ENCODE measurements around the gene THUMPD3. TPM values are rescaled to one million over a fixed set of nuclear protein-coding genes. Genes with fewer than 3 reads are reported as not detected.

The THUMPD3 gene
- total and polyA plus RNA-seq, 2 of the 4 experiments (the other 2 are of a cell fraction) = 28.2 to 43.9 TPM

DNA sequence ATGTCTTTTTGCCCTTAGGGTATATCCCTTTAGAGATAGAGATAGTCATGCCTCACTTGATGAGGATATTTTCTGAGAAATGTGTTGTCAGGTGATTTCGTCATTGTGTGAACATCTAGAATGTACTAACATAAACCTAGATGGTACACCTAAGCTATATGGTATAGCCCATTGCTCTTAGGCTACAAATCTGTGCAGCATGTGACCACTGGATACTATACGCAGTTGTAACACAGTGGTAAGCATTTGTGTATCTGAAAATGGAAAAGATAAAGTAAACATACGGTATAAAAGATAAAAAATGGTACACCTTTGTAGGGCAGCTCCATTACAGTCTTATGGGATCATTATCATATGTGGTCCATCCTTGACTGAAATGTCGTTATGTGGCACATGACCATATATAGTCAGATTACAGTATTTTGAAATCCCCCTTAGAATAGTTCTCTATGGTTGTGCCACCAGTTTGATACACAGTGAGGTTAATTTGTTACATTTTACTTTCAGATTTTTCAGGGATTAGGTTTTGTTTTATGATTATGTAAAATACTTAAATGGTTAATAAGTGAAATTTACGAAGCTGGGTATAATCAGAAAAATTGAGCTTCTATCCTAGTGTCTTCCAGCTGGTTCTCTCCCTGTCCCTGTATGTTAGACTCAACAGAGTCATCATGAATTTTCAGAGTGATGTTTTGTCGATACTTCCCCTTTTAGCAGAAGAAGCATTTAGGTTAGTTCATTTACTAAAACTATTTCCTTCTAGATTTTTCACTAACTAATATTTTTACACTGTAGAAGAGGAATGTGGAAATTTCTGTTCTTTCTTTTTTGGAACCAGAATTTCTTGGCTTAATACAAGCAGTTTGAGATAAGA is 47.4 kb downstream of the THUMPD3 start:
- 67 to 100% methylated on average over 1 of the region's 6 CpGs for WGBS, 2 experiments (ENCODE audit: extremely low coverage in 2 of 2, insufficient read length in 1 of 2)
- Histone ChIP-seq H4K20me1 (ENCODE audit: insufficient read depth, low read length) (peaks cover 99% of the 10 kb centered on the region), H3K9me3 (ENCODE audit: control insufficient read depth, insufficient read depth, low read length) (no peaks in the 10 kb centered on the region)

More for the DNA sequence above, 47.4 kb downstream of the THUMPD3 start:
- Histone ChIP-seq H3K27me3 (ENCODE audit: control insufficient read depth, insufficient read depth, low read length) (no peaks in the 10 kb centered on the region), H2BK15ac (ENCODE audit: low read depth, low read length) (no peak overlapping the region), H3K4me1 (ENCODE audit: control insufficient read depth, insufficient read depth, low read length) (no peaks in the 10 kb centered on the region), H3K27ac (ENCODE audit: insufficient read depth, low read length) (no peak overlapping the region), H3K36me3 (ENCODE audit: control insufficient read depth, insufficient read depth, low read length) (no peaks in the 10 kb centered on the region), H2BK20ac (ENCODE audit: low read depth, low read length) (no peak overlapping the region), H3K4me3 (ENCODE audit: insufficient read depth, low read depth, low read length) (no peak overlapping the region), H3K18ac (ENCODE audit: low read depth, low read length) (no peak overlapping the region), H2AFZ (replicated peaks; ENCODE audit: low read length, poor library complexity) (no peak overlapping the region), H4K5ac (ENCODE audit: low read depth, low read length) (no peak overlapping the region), H3K56ac (ENCODE audit: extremely low read depth, insufficient read depth, low read length) (no peak overlapping the region), H4K8ac (ENCODE audit: low read depth in 2 of 2, low read length in 2 of 2) (no peak overlapping the region), H4K91ac (ENCODE audit: insufficient read depth, low read depth, low read length) (no peak overlapping the region), H3K4ac (ENCODE audit: low read depth, low read length) (no peak overlapping the region), H3K14ac (replicated peaks; ENCODE audit: low read depth, low read length) (no peak overlapping the region), H3K9me1 (ENCODE audit: insufficient read depth, low read length) (peaks cover 11% of the 10 kb centered on the region; the same call in 1 of the 2 replicates), H2BK5ac (ENCODE audit: low read depth, low read length, poor library complexity, severe bottlenecking) (no peak overlapping the region), H2AK9ac (replicated peaks; ENCODE audit: low read depth, low read length, poor library complexity) (no peak overlapping the region), H3K4me2 (ENCODE audit: low read depth, low read length) (no peak overlapping the region), H3K23ac (ENCODE audit: low read depth, low read length) (no peak overlapping the region), H2AK5ac (ENCODE audit: low read depth, low read length) (no peak overlapping the region), H3K79me1 (ENCODE audit: low read depth in 1 of 2, low read length in 2 of 2) (peaks cover 0 to 19% of the 10 kb centered on the region in 2 experiments; a peak in 2 of 4 replicates), H2BK120ac (ENCODE audit: low read depth, low read length) (no peak overlapping the region), H3K9ac (ENCODE audit: low read depth, low read length) (no peak overlapping the region)
- DNase-seq (no peak), ATAC-seq (ENCODE audit: low read depth) (no peak)
- CTCF ChIA-PET = no interaction called here
- BruUV-seq (replicated peaks) = no TSS peak
- POLR2A ChIA-PET (ENCODE audit: unreplicated experiment) = no interaction called here
- in situ Hi-C loops (cut with MboI; ENCODE audit: low sequenced_read_pairs) = no loop called here
- TF ChIP-seq SMC3 (IDR thresholded peaks at IDR 0.05; ENCODE audit: low read depth, low read length) (no peak), RFX5 (IDR thresholded peaks at IDR 0.05; ENCODE audit: low read depth, low read length) (no peak), CEBPB (IDR thresholded peaks at IDR 0.05; ENCODE audit: low read depth, low read length) (no peak), MXI1 (IDR thresholded peaks at IDR 0.05; ENCODE audit: borderline replicate concordance, low read depth, low read length) (no peak), MAZ (IDR thresholded peaks at IDR 0.05; ENCODE audit: borderline replicate concordance, low read depth, low read length) (no peak), POLR2A (IDR thresholded peaks at IDR 0.05; ENCODE audit: low read depth, low read length) (no peak)
- TF ChIP-seq, protein P1, sequence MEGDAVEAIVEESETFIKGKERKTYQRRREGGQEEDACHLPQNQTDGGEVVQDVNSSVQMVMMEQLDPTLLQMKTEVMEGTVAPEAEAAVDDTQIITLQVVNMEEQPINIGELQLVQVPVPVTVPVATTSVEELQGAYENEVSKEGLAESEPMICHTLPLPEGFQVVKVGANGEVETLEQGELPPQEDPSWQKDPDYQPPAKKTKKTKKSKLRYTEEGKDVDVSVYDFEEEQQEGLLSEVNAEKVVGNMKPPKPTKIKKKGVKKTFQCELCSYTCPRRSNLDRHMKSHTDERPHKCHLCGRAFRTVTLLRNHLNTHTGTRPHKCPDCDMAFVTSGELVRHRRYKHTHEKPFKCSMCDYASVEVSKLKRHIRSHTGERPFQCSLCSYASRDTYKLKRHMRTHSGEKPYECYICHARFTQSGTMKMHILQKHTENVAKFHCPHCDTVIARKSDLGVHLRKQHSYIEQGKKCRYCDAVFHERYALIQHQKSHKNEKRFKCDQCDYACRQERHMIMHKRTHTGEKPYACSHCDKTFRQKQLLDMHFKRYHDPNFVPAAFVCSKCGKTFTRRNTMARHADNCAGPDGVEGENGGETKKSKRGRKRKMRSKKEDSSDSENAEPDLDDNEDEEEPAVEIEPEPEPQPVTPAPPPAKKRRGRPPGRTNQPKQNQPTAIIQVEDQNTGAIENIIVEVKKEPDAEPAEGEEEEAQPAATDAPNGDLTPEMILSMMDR (conservative IDR thresholded peaks at IDR 0.05; ENCODE audit: low read depth, low read length) = no peak
- TF ChIP-seq, protein P2, sequence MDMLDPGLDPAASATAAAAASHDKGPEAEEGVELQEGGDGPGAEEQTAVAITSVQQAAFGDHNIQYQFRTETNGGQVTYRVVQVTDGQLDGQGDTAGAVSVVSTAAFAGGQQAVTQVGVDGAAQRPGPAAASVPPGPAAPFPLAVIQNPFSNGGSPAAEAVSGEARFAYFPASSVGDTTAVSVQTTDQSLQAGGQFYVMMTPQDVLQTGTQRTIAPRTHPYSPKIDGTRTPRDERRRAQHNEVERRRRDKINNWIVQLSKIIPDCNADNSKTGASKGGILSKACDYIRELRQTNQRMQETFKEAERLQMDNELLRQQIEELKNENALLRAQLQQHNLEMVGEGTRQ (IDR thresholded peaks at IDR 0.05; ENCODE audit: low read depth, low read length) = no peak
- dilution Hi-C loops (cut with HindIII; ENCODE audit: low sequenced_read_pairs, unreplicated experiment) = no loop called here
- intact Hi-C loops (cut with micrococcal nuclease) = no loop called here

Data from IMR-90 (cell line).